ENCODE data around the gene C16orf92. TPM values are rescaled to one million over a fixed set of nuclear protein-coding genes. Genes with fewer than 3 reads are reported as not detected.

The C16orf92 gene
- total RNA-seq, 2 experiments from 2014 or later, result not detected

DNA sequence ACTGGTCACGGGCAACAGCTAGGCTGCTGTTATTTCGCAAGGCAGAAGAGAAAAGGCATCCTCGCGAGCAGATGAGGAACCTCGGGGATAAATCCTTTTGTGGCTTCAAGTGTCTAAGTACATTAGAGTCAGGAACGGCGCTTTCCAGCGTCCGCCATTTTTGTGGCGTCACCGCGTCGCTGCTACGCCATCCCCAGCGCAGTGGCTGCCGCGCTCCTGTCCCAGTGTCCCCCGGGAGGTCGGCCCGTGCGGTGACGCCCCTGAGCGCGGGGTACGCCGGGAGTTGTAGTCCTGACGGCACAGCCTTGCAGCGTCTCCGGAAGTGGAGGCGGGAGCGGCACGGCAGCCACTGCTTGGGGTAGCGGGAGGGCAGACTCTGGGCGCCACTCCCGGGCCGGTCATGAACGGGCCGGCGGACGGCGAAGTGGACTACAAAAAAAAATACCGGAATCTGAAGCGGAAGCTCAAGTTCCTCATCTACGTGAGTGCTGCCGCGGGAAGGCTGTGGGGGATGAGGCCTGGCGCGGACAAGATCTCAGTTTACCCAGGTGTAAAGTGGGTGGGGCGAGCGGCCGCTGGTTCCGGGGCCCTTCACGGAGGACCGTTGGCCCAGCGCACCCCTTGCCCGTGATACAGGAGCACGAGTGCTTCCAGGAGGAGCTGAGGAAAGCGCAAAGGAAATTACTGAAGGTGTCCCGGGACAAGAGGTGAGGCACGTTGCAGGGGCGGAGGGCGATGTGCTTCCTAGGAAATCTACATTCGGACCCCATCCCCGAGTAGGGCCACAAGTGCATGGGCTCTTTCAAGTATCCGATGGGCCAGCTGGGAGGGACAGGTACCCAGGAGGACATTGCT, 26.9 kb upstream of the C16orf92 start, which contains the start of gene INO80E:
INO80E (plus strand) TSS at position 331 of the 855 bp plus-strand sequence; CDS start at position 401, 70 bp downstream.
- peak; percentile 98 for ATAC-seq
- intact Hi-C loops (cut with DNase I, micrococcal nuclease), result loop anchor here (1.0 to 10.0 kb wide), 17 partner anchors 23 to 1173 kb away; partner anchors contain the start of genes ALDOA (in 2 of the 2), CDIPT (in 2 of the 2), PAGR1 (in 2 of the 2) and TAOK2 (in 2 of the 2)
- CTCF ChIA-PET, result interaction anchor here (1.0 to 1.2 kb wide), 4 partner anchors 10 to 71 kb away, joined by 3 to 5 read pairs (median 4); partner anchors contain the start of genes KCTD13 and TAOK2

DNA sequence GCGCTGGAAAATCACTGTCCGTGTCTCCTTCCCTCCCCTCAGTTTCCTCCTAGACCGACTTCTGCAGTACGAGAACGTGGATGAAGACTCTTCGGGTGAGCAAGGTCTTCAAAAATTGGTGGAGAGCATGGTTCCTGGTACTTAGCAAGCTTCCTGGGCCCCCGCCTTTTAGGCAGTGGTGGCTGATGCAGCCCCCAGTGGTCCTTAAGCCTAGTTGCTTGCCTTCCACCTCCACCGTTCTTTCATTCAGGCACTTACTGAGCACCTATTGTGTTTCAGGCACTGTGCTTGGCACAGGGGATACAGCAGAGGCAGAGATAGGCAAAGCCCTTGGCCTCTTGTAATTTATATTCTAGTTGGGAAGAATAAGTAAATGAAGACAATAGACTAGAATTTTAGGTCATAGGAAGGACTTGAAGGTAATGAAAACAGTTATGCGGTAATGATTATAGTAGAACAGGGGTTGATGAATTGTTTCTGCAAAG, 26.2 kb upstream of the C16orf92 start:
- Mint-ChIP-seq H3K36me3 (ENCODE audit: low read depth) (peaks cover 46% of the 10 kb centered on the region), H3K4me1 (peaks cover 25% of the 10 kb centered on the region), H3K27me3 (no peaks in the 10 kb centered on the region), H3K27ac (peak overlapping the region; percentile 98), H3K9me3 (ENCODE audit: low read depth) (no peaks in the 10 kb centered on the region), H3K4me3 (peak overlapping the region; percentile 96)
- no peak for DNase-seq
- intact Hi-C loops (cut with DNase I, micrococcal nuclease), result loop anchor here (1.0 to 10.0 kb wide), 14 partner anchors 24 to 1174 kb away; partner anchors contain the start of genes CDIPT (in 2 of the 2), PAGR1 (in 2 of the 2), TAOK2 (in 2 of the 2) and ALDOA (in 1 of the 2)
- ChIA-PET CTCF (interaction anchor here (0.8 to 1.7 kb wide), 4 partner anchors 21 to 323 kb away, joined by 3 to 5 read pairs (median 3); partner anchors contain the start of gene TAOK2), POLR2A (interaction anchor here (0.7 kb wide), 1 partner anchor 74 kb away, joined by 4 read pairs; no protein-coding TSS in a partner anchor)
- no peak for ATAC-seq

More for the DNA sequence above, 26.9 kb upstream of the C16orf92 start, which contains the start of gene INO80E:
- H3K9me3 Mint-ChIP-seq (ENCODE audit: low read depth), result no peaks in the 10 kb centered on the region
- peak; percentile 100 for DNase-seq
- H3K36me3 Mint-ChIP-seq (ENCODE audit: low read depth), result peaks cover 45% of the 10 kb centered on the region
- POLR2A ChIA-PET, result interaction anchor here (0.6 to 1.6 kb wide), 3 partner anchors 23 to 373 kb away, joined by 3 to 8 read pairs (median 3); partner anchors contain the start of genes ALDOA and TAOK2
- H3K27ac Mint-ChIP-seq, result peak within 1 kb of the TSS; percentile 98
- H3K4me3 Mint-ChIP-seq, result peak within 1 kb of the TSS; percentile 96
- no peaks in the 10 kb centered on the region for H3K27me3 Mint-ChIP-seq
- H3K4me1 Mint-ChIP-seq, result peaks cover 25% of the 10 kb centered on the region

- ChIA-PET POLR2A (no interaction called here), CTCF (interaction anchor here (0.6 to 0.9 kb wide), 2 partner anchors 52 to 54 kb away, joined by 3 read pairs; a partner anchor contains a TSS)
- intact Hi-C loops (cut with DNase I, micrococcal nuclease), result loop anchor here in 1 of 2 experiments (10.0 kb wide), 1 partner anchor 185 kb away; the partner anchor contains the start of genes PAGR1 and PRRT2
- Mint-ChIP-seq H3K27ac (peak overlapping the region; percentile 63), H3K4me3 (no peak overlapping the region), H3K36me3 (ENCODE audit: low read depth) (peaks cover 41% of the 10 kb centered on the region), H3K9me3 (ENCODE audit: low read depth) (no peaks in the 10 kb centered on the region), H3K27me3 (no peaks in the 10 kb centered on the region), H3K4me1 (peaks cover 18% of the 10 kb centered on the region)
- no peak for ATAC-seq
- DNase-seq, result no peak
Measured at GRCh38 chr16:29999605-30000004, 23.4 kb upstream of the C16orf92 start.

DNA sequence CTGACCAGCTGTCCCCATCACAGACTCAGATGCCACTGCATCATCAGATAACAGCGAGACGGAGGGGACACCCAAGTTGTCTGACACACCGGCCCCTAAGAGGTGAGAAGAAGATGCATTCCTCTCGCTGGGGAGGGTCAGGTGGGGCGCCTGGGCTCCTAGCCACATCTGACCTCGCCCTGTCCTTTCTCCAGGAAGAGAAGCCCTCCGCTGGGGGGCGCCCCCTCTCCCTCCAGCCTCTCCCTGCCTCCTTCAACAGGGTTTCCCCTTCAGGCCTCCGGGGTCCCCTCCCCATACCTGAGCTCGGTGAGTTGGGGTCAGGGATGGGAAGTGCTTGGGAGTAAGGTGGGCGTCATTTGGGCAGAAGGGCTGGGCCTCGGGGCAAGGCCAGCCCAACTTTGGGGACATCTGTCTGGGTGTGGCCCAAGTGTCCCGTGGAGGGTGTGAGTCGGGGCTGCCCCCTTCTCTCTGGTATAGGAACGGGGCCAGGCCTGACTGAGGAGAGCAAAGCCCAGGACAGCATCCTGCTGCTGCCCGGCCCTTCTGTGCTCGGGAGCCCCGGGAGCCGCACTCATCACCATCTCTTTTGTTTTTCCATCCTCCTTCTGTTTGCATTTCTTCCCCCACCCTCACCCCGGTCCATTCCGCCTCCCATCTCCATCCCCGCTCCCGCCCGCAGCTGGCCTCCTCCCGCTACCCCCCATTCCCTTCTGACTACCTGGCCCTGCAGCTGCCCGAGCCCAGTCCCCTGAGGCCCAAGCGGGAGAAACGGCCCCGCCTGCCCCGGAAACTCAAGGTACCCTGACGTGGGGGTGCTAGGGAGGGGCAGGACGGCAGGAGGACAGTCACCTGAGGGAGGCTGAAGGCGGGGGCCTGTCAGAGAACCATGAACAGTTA, 22.0 kb upstream of the C16orf92 start:
- no peak overlapping the region for H3K4me3 Mint-ChIP-seq
- H3K4me1 Mint-ChIP-seq, result peaks cover 15% of the 10 kb centered on the region
- H3K9me3 Mint-ChIP-seq (ENCODE audit: low read depth), result no peaks in the 10 kb centered on the region
- peaks cover 37% of the 10 kb centered on the region for H3K36me3 Mint-ChIP-seq (ENCODE audit: low read depth)
- intact Hi-C loops (cut with DNase I, micrococcal nuclease), result no loop called here
- ChIA-PET POLR2A (no interaction called here), CTCF (interaction anchor here (0.9 kb wide), 1 partner anchor 52 kb away, joined by 3 read pairs; a partner anchor contains a TSS)
- no peaks in the 10 kb centered on the region for H3K27me3 Mint-ChIP-seq
- DNase-seq (no peak), ATAC-seq (no peak)
- no peak overlapping the region for H3K27ac Mint-ChIP-seq

DNA sequence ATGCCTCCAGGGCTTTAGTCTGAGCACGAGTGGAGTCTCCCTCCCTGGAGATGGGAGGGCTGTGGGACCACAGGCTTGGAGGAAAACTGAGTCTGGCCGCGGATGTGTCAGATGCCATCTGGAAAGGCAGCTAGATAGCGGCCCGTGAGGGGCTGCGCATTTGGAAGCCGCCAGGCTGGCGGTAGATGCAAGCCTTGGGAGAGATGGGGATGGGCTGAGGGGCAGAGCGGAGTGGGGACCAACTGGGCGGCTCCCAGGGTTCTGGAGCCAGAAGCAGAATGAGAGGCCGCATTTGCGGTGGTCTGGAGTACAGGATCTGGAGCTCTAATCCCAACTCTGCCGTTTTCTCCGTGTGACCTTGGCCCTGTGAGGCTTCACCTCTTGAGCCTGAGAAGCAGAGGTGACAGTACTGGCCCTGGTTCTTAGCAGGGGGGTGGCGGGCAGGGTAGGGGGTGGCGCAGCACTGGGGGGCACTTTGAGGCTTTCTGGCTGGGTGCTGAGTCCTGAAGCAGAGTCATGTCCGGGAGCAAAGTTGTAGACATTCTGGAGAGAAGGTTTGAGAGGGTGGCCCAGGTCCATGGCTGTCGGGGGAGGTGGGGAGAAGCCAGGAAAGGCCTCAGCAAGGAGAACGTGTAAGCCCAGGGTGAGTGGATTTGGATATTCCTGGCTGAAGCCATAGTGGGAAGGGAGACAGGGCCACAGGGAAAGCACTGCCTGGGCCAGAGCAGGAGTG, 20.2 kb upstream of the C16orf92 start:
- Mint-ChIP-seq H3K4me3 (no peak overlapping the region), H3K36me3 (ENCODE audit: low read depth) (peaks cover 29% of the 10 kb centered on the region), H3K9me3 (ENCODE audit: low read depth) (no peaks in the 10 kb centered on the region), H3K4me1 (peaks cover 9% of the 10 kb centered on the region), H3K27me3 (no peaks in the 10 kb centered on the region), H3K27ac (no peak overlapping the region)
- ATAC-seq (no peak), DNase-seq (no peak)
- CTCF ChIA-PET, result interaction anchor here (1.4 kb wide), 1 partner anchor 29 kb away, joined by 4 read pairs; no protein-coding TSS in a partner anchor
- POLR2A ChIA-PET, result no interaction called here
- intact Hi-C loops (cut with DNase I, micrococcal nuclease), result no loop called here

GRCh38 chr16:30003670-30004423, 19.2 kb upstream of the C16orf92 start:
- ATAC-seq, result no peak
- H3K9me3 Mint-ChIP-seq (ENCODE audit: low read depth), result no peaks in the 10 kb centered on the region
- ChIA-PET CTCF (interaction anchor here (1.3 to 2.0 kb wide), 2 partner anchors 304 to 312 kb away, joined by 3 to 12 read pairs; no protein-coding TSS in a partner anchor), POLR2A (interaction anchor here (0.5 kb wide), 1 partner anchor 510 kb away, joined by 4 read pairs; no protein-coding TSS in a partner anchor)
- H3K27ac Mint-ChIP-seq, result no peak overlapping the region
- no peak overlapping the region for H3K4me3 Mint-ChIP-seq
- H3K4me1 Mint-ChIP-seq, result peaks cover 6% of the 10 kb centered on the region
- intact Hi-C loops (cut with DNase I, micrococcal nuclease), result no loop called here
- peaks cover 20% of the 10 kb centered on the region for H3K36me3 Mint-ChIP-seq (ENCODE audit: low read depth)
- H3K27me3 Mint-ChIP-seq, result peaks cover 2% of the 10 kb centered on the region
- no peak for DNase-seq

DNA sequence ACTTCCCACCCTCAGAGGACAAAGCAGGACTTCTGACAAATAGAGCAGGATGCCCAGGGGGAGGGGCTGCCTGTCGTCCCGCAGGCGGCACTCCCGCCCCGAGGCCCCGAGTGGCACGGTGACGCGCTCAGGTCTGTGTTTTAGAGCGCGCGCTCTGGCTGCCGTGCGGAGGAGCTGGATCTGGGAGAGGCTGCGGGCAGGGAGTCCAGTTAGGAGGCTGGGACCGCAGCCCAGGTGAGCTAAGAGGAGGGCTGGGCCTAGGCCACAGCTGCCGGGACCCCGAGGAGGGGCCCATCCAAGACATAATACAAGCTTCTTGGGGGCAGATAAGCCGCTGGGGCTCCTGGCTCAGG, 18.6 kb upstream of the C16orf92 start:
- ATAC-seq (no peak), DNase-seq (no peak)
- Mint-ChIP-seq H3K4me3 (no peak overlapping the region), H3K9me3 (ENCODE audit: low read depth) (no peaks in the 10 kb centered on the region), H3K36me3 (ENCODE audit: low read depth) (peaks cover 16% of the 10 kb centered on the region), H3K27me3 (peaks cover 3% of the 10 kb centered on the region), H3K4me1 (peaks cover 6% of the 10 kb centered on the region), H3K27ac (no peak overlapping the region)
- POLR2A ChIA-PET, result interaction anchor here (0.5 to 0.6 kb wide), 3 partner anchors 344 to 733 kb away, joined by 3 to 4 read pairs (median 3); no protein-coding TSS in a partner anchor
- CTCF ChIA-PET, result interaction anchor here (1.3 to 2.0 kb wide), 2 partner anchors 305 to 313 kb away, joined by 3 to 12 read pairs; no protein-coding TSS in a partner anchor
- intact Hi-C loops (cut with DNase I, micrococcal nuclease), result no loop called here

GRCh38 chr16:30004811-30005242, 18.2 kb upstream of the C16orf92 start:
- peaks cover 3% of the 10 kb centered on the region for H3K4me1 Mint-ChIP-seq
- ATAC-seq (peak; percentile 21), DNase-seq (no peak)
- H3K9me3 Mint-ChIP-seq (ENCODE audit: low read depth), result no peaks in the 10 kb centered on the region
- no peak overlapping the region for H3K27ac Mint-ChIP-seq
- POLR2A ChIA-PET, result interaction anchor here (0.5 to 0.6 kb wide), 2 partner anchors 344 to 733 kb away, joined by 3 read pairs; no protein-coding TSS in a partner anchor
- intact Hi-C loops (cut with DNase I, micrococcal nuclease), result no loop called here
- no peak overlapping the region for H3K4me3 Mint-ChIP-seq
- H3K36me3 Mint-ChIP-seq (ENCODE audit: low read depth), result peaks cover 12% of the 10 kb centered on the region
- H3K27me3 Mint-ChIP-seq, result peaks cover 6% of the 10 kb centered on the region
- CTCF ChIA-PET, result interaction anchor here (0.6 to 2.0 kb wide), 4 partner anchors 15 to 313 kb away, joined by 3 to 12 read pairs (median 3); no protein-coding TSS in a partner anchor

DNA sequence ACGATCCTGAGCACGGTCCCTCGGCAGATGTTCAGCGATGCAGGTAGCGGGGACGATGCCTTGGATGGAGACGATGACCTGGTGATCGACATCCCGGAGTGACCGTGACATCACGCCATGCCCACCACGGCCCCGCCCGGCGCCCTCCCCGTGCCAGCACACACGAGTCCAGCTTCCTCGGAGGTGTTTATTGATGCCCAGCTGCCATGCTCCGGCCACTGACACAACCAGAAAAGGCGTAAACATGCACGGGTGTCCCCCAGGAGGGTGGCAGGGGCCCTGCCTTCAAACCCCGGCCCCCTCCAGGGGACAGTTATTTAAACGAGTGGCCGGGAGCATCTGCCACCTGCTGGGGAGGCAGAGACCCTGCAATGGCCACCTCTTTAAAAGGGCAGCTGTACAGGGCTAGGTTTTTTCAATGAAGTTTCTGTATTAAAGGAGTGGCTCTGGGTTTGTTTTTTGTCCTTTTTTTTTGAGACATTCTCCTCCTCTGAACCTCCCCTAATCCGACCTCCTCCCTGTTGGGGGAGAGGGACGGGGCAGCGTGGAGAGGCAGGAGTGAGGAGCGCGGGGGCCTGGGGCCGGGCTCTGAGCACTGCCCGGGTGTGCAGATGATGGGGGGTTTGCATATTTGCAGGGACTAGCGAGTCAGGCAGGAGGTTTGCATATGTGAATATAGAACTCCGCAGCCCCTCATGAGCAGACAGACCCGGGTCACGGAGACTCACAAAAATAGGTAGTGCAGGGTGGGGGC, 17.5 kb upstream of the C16orf92 start:
- DNase-seq, result peak; percentile 65
- ChIA-PET POLR2A (interaction anchor here (0.6 kb wide), 1 partner anchor 80 kb away, joined by 4 read pairs; no protein-coding TSS in a partner anchor), CTCF (interaction anchor here (0.6 to 2.0 kb wide), 7 partner anchors 10 to 307 kb away, joined by 3 to 12 read pairs (median 3); partner anchors contain the start of genes HIRIP3 and INO80E)
- Mint-ChIP-seq H3K27me3 (peaks cover 10% of the 10 kb centered on the region), H3K9me3 (ENCODE audit: low read depth) (no peaks in the 10 kb centered on the region), H3K27ac (no peak overlapping the region), H3K36me3 (ENCODE audit: low read depth) (peaks cover 9% of the 10 kb centered on the region), H3K4me3 (no peak overlapping the region), H3K4me1 (peaks cover 6% of the 10 kb centered on the region)
- peak; percentile 73 for ATAC-seq
- intact Hi-C loops (cut with DNase I, micrococcal nuclease), result no loop called here

Measured in activated CD4-positive, alpha-beta T cell treated with anti-CD3 and anti-CD28 coated beads for 36 hours (primary cell).